RPMI7951 (cell line): Measurements from ENCODE around the gene MTHFSD. TPM values are rescaled to one million over a fixed set of nuclear protein-coding genes. Genes with fewer than 3 reads are reported as not detected.

Source experiments
- DNase-seq: peaks from one replicate; pipeline ENCODE4 v3.0.0-alpha.2; 2012; ENCODE audit warnings: low read depth
- total RNA-seq: library from RNA; depleted of rRNA; stranded (reverse); fragments of >200 nt; shearing (Covaris generic); gene quantifications from 2 replicates; pipeline ENCODE4 v1.2.3, GENCODE V29; 2014; rRNA removed

MTHFSD gene
- total RNA-seq, 1 experiment from 2014 or later: 8.8 TPM

DNA sequence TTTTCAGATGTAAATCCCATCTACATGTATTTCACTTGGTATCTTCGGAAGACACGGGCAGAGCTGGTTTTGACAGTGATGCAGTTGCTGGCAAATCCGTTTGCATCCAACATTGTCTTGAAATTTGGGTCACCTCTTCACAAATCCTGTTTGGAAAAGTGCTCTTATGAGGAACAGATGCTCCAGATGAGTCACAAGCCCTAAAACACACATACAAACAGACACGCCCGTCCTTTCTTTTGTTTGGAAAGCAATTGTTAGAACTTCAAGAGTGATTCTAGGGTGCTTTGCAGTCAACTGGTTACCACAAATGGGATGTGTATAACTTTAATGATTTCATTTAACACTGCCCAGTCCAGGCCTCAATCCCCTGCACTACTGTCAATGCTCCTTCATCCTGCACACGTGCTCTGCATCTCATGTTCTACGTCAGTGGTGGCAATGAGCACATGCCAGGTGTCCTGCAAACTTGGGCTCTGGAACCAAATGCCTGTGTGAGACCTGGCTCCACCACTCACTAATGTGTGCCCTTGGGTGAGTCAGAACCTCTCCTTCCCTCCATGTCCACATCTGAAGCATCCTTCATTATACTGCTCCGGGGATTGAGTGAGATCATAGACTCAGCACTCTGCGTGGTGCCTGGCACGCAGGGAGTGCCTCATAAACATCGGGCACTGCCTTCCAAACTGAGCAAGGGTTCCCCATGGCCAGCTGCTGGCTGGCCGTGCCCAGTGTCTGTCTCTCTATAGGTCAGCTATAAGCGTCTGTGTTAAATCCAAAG is 64.0 kb downstream of the MTHFSD start:
- peak; percentile 79 for DNase-seq

DNA sequence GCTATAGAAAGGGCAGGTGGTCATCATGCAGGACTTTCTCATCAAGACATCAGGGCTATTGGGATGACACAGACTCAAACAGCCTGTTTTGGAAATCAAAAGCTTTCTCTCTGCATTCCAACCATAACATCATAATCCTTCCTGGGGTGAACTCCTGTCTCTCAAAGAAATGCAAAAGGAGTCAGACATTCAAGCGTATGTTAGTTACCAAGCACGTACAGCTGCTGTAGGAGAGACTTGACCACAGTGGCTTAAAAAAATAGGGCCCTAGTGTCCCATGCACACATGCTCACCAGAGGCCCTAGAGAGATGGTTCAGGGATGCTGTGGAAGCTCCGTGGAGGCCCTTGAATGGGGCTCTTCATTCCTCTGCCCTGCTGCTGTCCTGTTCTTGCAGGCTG is 69.3 kb downstream of the MTHFSD start:
- no peak for DNase-seq

DNA sequence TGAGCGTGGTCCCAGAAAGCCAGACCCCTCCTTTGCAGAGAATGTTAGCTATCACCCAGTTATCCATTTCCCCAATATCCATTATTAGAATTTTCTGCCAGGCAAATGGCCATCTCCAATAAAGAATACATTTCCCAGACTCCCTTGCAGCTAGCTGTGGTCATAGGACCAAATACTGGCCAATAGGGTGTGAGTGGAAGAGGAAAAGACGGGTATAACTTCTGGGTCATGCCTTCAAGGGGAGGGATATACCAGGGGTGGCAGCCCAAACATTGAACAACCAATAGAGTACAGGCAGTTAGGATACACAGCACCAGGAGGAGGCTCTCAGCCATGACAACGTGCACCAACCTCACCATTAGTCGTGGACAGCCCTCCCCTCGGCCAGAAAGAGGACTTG is 70.8 kb downstream of the MTHFSD start:
- no peak for DNase-seq

DNA sequence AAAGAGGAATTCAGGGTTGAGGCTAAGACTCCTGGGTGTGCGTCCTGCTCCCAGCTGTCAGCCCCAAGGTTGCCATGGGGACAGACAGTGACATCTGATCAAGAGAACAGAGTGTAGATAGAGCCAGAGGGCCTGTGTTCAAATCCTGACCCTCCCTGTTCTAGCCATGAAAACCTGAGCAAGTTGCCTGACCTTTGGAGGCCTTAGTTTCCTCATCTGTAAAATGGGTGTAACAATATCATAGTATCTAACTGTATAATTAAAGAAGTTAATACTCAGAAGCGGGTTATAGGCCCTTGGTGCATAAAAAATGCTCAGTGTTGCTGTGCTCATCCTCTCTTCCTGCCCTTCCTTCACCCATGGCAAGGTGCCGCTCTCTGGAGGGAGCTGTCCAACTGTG is 73.4 kb downstream of the MTHFSD start:
- DNase-seq: no peak

DNA sequence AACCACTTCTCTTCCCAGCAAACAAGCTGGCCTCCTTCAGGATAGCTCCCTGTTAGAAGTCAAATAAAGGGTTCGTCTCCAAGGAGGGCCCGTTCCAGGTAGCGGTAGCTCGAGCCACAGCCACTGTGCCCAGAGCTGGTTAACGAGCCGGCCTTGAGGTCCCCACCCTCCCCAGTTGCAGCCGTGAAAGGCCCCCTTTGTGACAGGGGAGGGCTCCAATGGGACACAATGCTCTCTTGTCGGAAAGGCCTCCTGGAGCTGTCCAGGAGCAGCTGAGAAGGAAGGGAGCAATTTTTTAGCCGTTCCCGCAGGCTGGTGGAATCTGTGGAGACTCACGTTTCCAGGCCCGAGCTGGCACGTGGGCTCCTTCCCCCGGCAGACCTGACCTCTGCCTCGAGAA is 74.6 kb downstream of the MTHFSD start:
- no peak for DNase-seq

Other genes starting within 250 kb of the MTHFSD start
- gene FOXF1, start 44.7 kb downstream of the MTHFSD start, total RNA-seq: 2.1 and 3.0 TPM in 2 replicates
- gene FOXC2, start 11.6 kb upstream of the MTHFSD start, total RNA-seq: 1.3 and 1.6 TPM in 2 replicates
- 4.3 and 5.7 TPM in 2 replicates for gene FOXL1, start 23.3 kb upstream of the MTHFSD start, total RNA-seq